GM12878 (cell line): ENCODE data around the gene GPR21. TPM values are rescaled to one million over a fixed set of nuclear protein-coding genes. Genes with fewer than 3 reads are reported as not detected.

Experiments used
- ATAC-seq: fragments of 200-7000 bp; cut with Tn5 transposase; 3 replicates; pipeline ENCODE4 v1.9.1; 2020; ENCODE audit warnings: mild to moderate bottlenecking, moderate library complexity
- BruUV-seq: library from RNA; stranded (reverse); fragments of 400-500 nt; replicated peaks from 2 replicates; lab custom pipeline; 2021; lab: Mats Ljungman, UMichigan
- CTCF ChIA-PET: fragments of 300-600 bp; sonication (Branson Sonifier 250); formaldehyde crosslinking; extraction: SDS; loops from one replicate; lab custom pipeline; 2021; ENCODE audit warnings: inconsistent platforms; lab: Yijun Ruan, JAX
- POLR2A ChIA-PET: fragments of 350-600 bp; formaldehyde crosslinking; extraction: SDS; loops from one replicate; lab custom pipeline; 2021; ENCODE audit warnings: inconsistent platforms; lab: Charles Lee
- RAD21 ChIA-PET: fragments of 300-600 bp; sonication (Branson Sonifier 250); formaldehyde crosslinking; loops from one replicate; lab custom pipeline; 2023; ENCODE audit warnings: antibody characterized with exemption; ENCODE audit not compliant: unreplicated experiment; lab: Charles Lee
- SMC1A ChIA-PET: fragments of 300-600 bp; sonication (Branson Sonifier 250); formaldehyde crosslinking; loops from one replicate; lab custom pipeline; 2023; ENCODE audit not compliant: unreplicated experiment, uncharacterized antibody; lab: Charles Lee
- DNase-seq: peaks from one replicate; pipeline ENCODE4 v3.0.0-alpha.2; 2011; ENCODE audit warnings: low read depth, low spot score
- FAIRE-seq: peaks from 3 replicates; lab custom pipeline; 2011; peaks lifted over from hg19 to GRCh38; lab: Jason Lieb, UNC
- H2AFZ ChIP-seq: 2 replicates; pipeline ENCODE4 v1.6.0; 2011; ENCODE audit warnings: low read depth, low read length, control low read depth; ENCODE audit not compliant: control insufficient read depth
- H3K27ac ChIP-seq: 2 replicates; pipeline ENCODE4 v1.5.1; 2011; ENCODE audit warnings: control low read depth; ENCODE audit not compliant: control insufficient read depth, insufficient read depth
- H3K27me3 ChIP-seq, 2 experiments: replicated peaks in 1 of 2; 2 replicates each; pipeline versions ENCODE4 v1.6.0 to v1.6.1; 2011; ENCODE audit warnings: low read length in 1 of 2; ENCODE audit not compliant: control insufficient read depth in 2 of 2, insufficient read depth in 2 of 2
- H3K36me3 ChIP-seq, 2 experiments: 2 replicates each; pipeline ENCODE4 v1.5.1; 2011; ENCODE audit warnings: low read length in 1 of 2; ENCODE audit not compliant: control insufficient read depth in 2 of 2, insufficient read depth in 2 of 2
- H3K4me1 ChIP-seq: 2 replicates; pipeline ENCODE4 v1.6.1; 2011; ENCODE audit warnings: mild to moderate bottlenecking, low read length, moderate library complexity, mixed read lengths; ENCODE audit not compliant: control insufficient read depth, insufficient read depth
- H3K4me2 ChIP-seq: 2 replicates; pipeline ENCODE4 v1.6.0; 2011; ENCODE audit warnings: control low read depth; ENCODE audit not compliant: control insufficient read depth, insufficient read depth
- H3K4me3 ChIP-seq: fragments of 200-600 bp; sonication (generic); 2 replicates; pipeline ENCODE4 v1.5.1; 2016
- H3K79me2 ChIP-seq: 2 replicates; pipeline ENCODE4 v1.6.0; 2011; ENCODE audit warnings: low read length; ENCODE audit not compliant: control insufficient read depth, insufficient read depth
- H3K9ac ChIP-seq: 2 replicates; pipeline ENCODE4 v1.8.0; 2011; ENCODE audit warnings: low read length, control low read depth, mixed read lengths; ENCODE audit not compliant: control insufficient read depth, insufficient read depth
- H3K9me3 ChIP-seq: replicated peaks from 3 replicates; pipeline ENCODE4 v1.5.1; 2011; ENCODE audit warnings: mild to moderate bottlenecking, low read length; ENCODE audit not compliant: control insufficient read depth, insufficient read depth
- H4K20me1 ChIP-seq: 2 replicates; pipeline ENCODE4 v1.6.0; 2011; ENCODE audit not compliant: control insufficient read depth, insufficient read depth
- FOS ChIP-seq: IDR thresholded peaks from 3 replicates; pipeline ENCODE4 v1.6.1; 2011; ENCODE audit warnings: borderline replicate concordance; ENCODE audit not compliant: insufficient read length; ENCODE audit errors: extremely low read depth
- RUNX3 ChIP-seq: IDR thresholded peaks from 2 replicates; pipeline ENCODE4 v1.6.1; 2012; ENCODE audit warnings: low read length, inconsistent platforms
- WGBS: methylation state at CpG from one replicate; pipeline ENCODE4 v1.1.6; 2016; ENCODE audit warnings: low lambda C conversion rate; ENCODE audit not compliant: insufficient replicate concordance, insufficient coverage; ENCODE audit errors: missing lambda C conversion rate; 5-methylcytosine and 5-hydroxymethylcytosine counted together
- in situ Hi-C: fragments of 300-500 bp; cut with MboI; formaldehyde crosslinking; loops from 9 replicates; pipeline ENCODE4 v1.14.3; 2018; ENCODE audit warnings: mixed read lengths
- intact Hi-C: fragments of 100-400 bp; cut with micrococcal nuclease; formaldehyde crosslinking; loops from one replicate; pipeline ENCODE4 v1.14.2; 2022; ENCODE audit not compliant: unreplicated experiment
- polyA plus RNA-seq, 11 experiments: library from polyadenylated mRNA; depleted of rRNA in 4 of 11; unstranded in 6 of 11; stranded (reverse) in 5 of 11; fragments of >200 nt; fragmentation: Nextera tagmentation in 4 of 11; fragmentation: Illumina TruSeq in 1 of 11; extraction: Ambion mirVana in 4 of 11; extraction: Trizol in 1 of 11; gene quantifications; 1 replicate in 1 of 11; 2 replicates in 10 of 11; pipeline versions ENCODE4 v1.2.1 to v1.2.3, GENCODE V29; 2011 to 2016; ENCODE audit warnings: inconsistent platforms in 2 of 11, missing spikeins in 2 of 11, low read depth in 1 of 11
- total RNA-seq, 4 experiments: library from RNA; depleted of rRNA in 3 of 4; stranded (reverse); fragments of >200 nt in 3 of 4; fragmentation: Illumina TruSeq in 1 of 4; extraction: Trizol in 1 of 4; gene quantifications; 2 replicates each; pipeline versions ENCODE4 v1.2.1 to v1.2.3, GENCODE V29; 2013 to 2021
- TF ChIP-seq, protein P1 (sequence below): fragments of 450-650 bp; IDR thresholded peaks from 2 replicates; pipeline ENCODE4 v1.6.1; 2017; ENCODE audit warnings: mild to moderate bottlenecking, moderate library complexity
- TF ChIP-seq, protein P2 (sequence below): IDR thresholded peaks from 2 replicates; pipeline ENCODE4 v1.6.1; 2011; ENCODE audit warnings: low read depth, low read length, improper control_type of control experiment, borderline replicate concordance
- TF ChIP-seq, protein P3 (sequence below): fragments of 450-650 bp; IDR thresholded peaks from 2 replicates; pipeline ENCODE4 v1.6.1; 2016; ENCODE audit warnings: mild to moderate bottlenecking
- TF ChIP-seq, protein P4 (sequence below): fragments of 450-650 bp; IDR thresholded peaks from 2 replicates; pipeline ENCODE4 v1.6.1; 2018; ENCODE audit warnings: borderline replicate concordance, mild to moderate bottlenecking; ENCODE audit not compliant: partially characterized antibody
- TF ChIP-seq, protein P5 (sequence below): fragments of 450-650 bp; IDR thresholded peaks from 2 replicates; pipeline ENCODE4 v1.6.1; 2018; ENCODE audit warnings: mild to moderate bottlenecking, low read depth, moderate library complexity; ENCODE audit not compliant: partially characterized antibody

GPR21 gene
- total and polyA plus RNA-seq, 10 of the 15 experiments (the other 5 are each of a cell fraction or from before 2014, with no cell fraction given) = 0.09 to 1.9 (median 0.57) TPM; not detected in 4

DNA sequence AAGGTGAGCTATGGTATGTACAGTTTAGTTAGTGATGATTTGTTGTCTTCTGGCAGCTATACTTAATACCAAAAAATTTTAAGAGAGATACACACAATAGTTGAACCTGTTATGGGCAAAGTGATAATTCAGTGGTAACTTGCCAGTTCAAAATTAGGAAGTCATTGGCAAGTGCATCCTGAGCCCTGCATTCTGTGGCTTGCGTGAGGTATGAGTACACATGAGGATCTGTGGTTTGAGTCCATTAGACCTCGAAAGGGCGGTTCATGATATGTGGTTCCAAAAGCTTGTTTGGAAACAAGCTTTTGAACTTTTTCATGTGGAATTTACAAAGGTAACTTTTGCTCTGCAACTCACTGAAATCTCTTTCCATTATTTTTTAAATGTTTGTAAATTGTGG, 47.0 kb downstream of the GPR21 start (continued):
- TF ChIP-seq, protein P1, sequence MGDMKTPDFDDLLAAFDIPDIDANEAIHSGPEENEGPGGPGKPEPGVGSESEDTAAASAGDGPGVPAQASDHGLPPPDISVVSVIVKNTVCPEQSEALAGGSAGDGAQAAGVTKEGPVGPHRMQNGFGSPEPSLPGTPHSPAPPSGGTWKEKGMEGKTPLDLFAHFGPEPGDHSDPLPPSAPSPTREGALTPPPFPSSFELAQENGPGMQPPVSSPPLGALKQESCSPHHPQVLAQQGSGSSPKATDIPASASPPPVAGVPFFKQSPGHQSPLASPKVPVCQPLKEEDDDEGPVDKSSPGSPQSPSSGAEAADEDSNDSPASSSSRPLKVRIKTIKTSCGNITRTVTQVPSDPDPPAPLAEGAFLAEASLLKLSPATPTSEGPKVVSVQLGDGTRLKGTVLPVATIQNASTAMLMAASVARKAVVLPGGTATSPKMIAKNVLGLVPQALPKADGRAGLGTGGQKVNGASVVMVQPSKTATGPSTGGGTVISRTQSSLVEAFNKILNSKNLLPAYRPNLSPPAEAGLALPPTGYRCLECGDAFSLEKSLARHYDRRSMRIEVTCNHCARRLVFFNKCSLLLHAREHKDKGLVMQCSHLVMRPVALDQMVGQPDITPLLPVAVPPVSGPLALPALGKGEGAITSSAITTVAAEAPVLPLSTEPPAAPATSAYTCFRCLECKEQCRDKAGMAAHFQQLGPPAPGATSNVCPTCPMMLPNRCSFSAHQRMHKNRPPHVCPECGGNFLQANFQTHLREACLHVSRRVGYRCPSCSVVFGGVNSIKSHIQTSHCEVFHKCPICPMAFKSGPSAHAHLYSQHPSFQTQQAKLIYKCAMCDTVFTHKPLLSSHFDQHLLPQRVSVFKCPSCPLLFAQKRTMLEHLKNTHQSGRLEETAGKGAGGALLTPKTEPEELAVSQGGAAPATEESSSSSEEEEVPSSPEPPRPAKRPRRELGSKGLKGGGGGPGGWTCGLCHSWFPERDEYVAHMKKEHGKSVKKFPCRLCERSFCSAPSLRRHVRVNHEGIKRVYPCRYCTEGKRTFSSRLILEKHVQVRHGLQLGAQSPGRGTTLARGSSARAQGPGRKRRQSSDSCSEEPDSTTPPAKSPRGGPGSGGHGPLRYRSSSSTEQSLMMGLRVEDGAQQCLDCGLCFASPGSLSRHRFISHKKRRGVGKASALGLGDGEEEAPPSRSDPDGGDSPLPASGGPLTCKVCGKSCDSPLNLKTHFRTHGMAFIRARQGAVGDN = no peak

DNA sequence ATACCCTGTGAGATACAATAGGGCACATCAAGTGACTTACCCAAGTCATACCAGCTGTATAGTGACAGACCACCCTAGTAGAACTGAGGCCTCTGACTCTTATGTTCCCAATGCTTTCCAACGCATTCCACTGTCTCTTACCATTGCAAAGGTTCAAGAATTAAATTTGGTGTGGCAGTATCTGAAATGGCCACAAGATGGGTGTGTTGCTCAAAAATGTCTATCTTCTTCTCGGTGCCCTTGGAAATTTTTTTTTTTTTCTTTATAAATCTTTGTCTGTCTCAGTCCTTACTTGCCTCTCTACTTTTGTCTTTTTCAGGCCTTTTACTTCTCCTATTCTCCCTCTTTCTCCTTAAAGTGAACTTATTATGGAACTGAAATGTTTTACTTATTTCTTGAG, 48.4 kb downstream of the GPR21 start:
- CTCF ChIA-PET = interaction anchor here (0.6 to 5.8 kb wide), 20 partner anchors 9 to 272 kb away, joined by 3 to 115 read pairs (median 5); no protein-coding TSS in a partner anchor
- Histone ChIP-seq H3K79me2 (no peaks in the 10 kb centered on the region), H3K36me3 (peaks cover 0 to 13% of the 10 kb centered on the region in 2 experiments), H2AFZ (no peak overlapping the region), H3K4me2 (no peak overlapping the region), H3K4me3 (no peak overlapping the region), H3K27me3 (no peaks in the 10 kb centered on the region), H3K9ac (no peak overlapping the region), H3K4me1 (no peaks in the 10 kb centered on the region), H3K27ac (no peak overlapping the region; the same call in 1 of the 2 replicates), H3K9me3 (no peaks in the 10 kb centered on the region), H4K20me1 (no peaks in the 10 kb centered on the region)
- POLR2A ChIA-PET = no interaction called here
- intact Hi-C loops (loop anchor here (1.0 to 5.0 kb wide), 2 partner anchors 145 to 268 kb away; no protein-coding TSS in a partner anchor), in situ Hi-C loops (loop anchor here (5.0 kb wide), 1 partner anchor 270 kb away; no protein-coding TSS in a partner anchor)
- WGBS = 73% methylated on average over 2 of the region's 2 CpGs
- ATAC-seq (peak; percentile 78), DNase-seq (peak; percentile 13), FAIRE-seq (peak; percentile 61)
- RAD21 ChIA-PET = interaction anchor here (1.2 to 6.5 kb wide), 4 partner anchors 55 to 268 kb away, joined by 3 to 47 read pairs (median 10); no protein-coding TSS in a partner anchor
- no TSS peak for BruUV-seq
- SMC1A ChIA-PET = interaction anchor here (0.8 to 4.1 kb wide), 13 partner anchors 9 to 272 kb away, joined by 3 to 52 read pairs (median 3); no protein-coding TSS in a partner anchor
- TF ChIP-seq, protein P2, sequence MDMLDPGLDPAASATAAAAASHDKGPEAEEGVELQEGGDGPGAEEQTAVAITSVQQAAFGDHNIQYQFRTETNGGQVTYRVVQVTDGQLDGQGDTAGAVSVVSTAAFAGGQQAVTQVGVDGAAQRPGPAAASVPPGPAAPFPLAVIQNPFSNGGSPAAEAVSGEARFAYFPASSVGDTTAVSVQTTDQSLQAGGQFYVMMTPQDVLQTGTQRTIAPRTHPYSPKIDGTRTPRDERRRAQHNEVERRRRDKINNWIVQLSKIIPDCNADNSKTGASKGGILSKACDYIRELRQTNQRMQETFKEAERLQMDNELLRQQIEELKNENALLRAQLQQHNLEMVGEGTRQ = no peak
- TF ChIP-seq, protein P3, sequence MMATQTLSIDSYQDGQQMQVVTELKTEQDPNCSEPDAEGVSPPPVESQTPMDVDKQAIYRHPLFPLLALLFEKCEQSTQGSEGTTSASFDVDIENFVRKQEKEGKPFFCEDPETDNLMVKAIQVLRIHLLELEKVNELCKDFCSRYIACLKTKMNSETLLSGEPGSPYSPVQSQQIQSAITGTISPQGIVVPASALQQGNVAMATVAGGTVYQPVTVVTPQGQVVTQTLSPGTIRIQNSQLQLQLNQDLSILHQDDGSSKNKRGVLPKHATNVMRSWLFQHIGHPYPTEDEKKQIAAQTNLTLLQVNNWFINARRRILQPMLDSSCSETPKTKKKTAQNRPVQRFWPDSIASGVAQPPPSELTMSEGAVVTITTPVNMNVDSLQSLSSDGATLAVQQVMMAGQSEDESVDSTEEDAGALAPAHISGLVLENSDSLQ = no peak
- TF ChIP-seq, protein P4, sequence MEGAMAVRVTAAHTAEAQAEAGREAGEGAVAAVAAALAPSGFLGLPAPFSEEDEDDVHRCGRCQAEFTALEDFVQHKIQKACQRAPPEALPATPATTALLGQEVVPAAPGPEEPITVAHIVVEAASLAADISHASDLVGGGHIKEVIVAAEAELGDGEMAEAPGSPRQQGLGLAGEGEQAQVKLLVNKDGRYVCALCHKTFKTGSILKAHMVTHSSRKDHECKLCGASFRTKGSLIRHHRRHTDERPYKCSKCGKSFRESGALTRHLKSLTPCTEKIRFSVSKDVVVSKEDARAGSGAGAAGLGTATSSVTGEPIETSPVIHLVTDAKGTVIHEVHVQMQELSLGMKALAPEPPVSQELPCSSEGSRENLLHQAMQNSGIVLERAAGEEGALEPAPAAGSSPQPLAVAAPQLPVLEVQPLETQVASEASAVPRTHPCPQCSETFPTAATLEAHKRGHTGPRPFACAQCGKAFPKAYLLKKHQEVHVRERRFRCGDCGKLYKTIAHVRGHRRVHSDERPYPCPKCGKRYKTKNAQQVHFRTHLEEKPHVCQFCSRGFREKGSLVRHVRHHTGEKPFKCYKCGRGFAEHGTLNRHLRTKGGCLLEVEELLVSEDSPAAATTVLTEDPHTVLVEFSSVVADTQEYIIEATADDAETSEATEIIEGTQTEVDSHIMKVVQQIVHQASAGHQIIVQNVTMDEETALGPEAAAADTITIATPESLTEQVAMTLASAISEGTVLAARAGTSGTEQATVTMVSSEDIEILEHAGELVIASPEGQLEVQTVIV = no peak
- TF ChIP-seq RUNX3 (no peak), FOS (no peak)
- TF ChIP-seq, protein P5, sequence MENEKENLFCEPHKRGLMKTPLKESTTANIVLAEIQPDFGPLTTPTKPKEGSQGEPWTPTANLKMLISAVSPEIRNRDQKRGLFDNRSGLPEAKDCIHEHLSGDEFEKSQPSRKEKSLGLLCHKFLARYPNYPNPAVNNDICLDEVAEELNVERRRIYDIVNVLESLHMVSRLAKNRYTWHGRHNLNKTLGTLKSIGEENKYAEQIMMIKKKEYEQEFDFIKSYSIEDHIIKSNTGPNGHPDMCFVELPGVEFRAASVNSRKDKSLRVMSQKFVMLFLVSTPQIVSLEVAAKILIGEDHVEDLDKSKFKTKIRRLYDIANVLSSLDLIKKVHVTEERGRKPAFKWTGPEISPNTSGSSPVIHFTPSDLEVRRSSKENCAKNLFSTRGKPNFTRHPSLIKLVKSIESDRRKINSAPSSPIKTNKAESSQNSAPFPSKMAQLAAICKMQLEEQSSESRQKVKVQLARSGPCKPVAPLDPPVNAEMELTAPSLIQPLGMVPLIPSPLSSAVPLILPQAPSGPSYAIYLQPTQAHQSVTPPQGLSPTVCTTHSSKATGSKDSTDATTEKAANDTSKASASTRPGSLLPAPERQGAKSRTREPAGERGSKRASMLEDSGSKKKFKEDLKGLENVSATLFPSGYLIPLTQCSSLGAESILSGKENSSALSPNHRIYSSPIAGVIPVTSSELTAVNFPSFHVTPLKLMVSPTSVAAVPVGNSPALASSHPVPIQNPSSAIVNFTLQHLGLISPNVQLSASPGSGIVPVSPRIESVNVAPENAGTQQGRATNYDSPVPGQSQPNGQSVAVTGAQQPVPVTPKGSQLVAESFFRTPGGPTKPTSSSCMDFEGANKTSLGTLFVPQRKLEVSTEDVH = no peak
